Psoas muscle (tissue), 8 donors: Measurements from ENCODE around the gene LAMB4. TPM values are rescaled to one million over a fixed set of nuclear protein-coding genes. Genes with fewer than 3 reads are reported as not detected.

Experiments used
- ATAC-seq, 4 donors: fragments of 200-7000 bp; cut with Tn5 transposase; one replicate each; pipeline ENCODE4 v1.9.1; 2020; ENCODE audit warnings: moderate library complexity in 3 of 4, mild to moderate bottlenecking in 2 of 4
- DNase-seq, 2 donors: peaks; one replicate each; pipeline ENCODE4 v3.0.0-alpha.2; 2020
- H3K27ac ChIP-seq: fragments of 200-600 bp; one replicate; pipeline ENCODE4 v1.8.0; 2022
- H3K27me3 ChIP-seq, 3 donors: fragments of 200-600 bp in 1 of 3; one replicate each; pipeline versions ENCODE4 v1.6.1 to v1.8.0; 2013 to 2022; ENCODE audit warnings: low read length in 2 of 3, mild to moderate bottlenecking in 2 of 3, moderate library complexity in 1 of 3; ENCODE audit not compliant: insufficient read depth in 3 of 3
- H3K36me3 ChIP-seq, 2 donors: fragments of 200-600 bp in 1 of 2; one replicate each; pipeline versions ENCODE4 v1.6.1 to v1.8.0; 2013 to 2022; ENCODE audit warnings: low read depth in 1 of 2, mild to moderate bottlenecking in 1 of 2, moderate library complexity in 1 of 2; ENCODE audit not compliant: insufficient read depth in 1 of 2
- H3K4me1 ChIP-seq: fragments of 200-600 bp; one replicate; pipeline ENCODE4 v1.8.0; 2022
- H3K4me3 ChIP-seq: fragments of 200-600 bp; one replicate; pipeline ENCODE4 v1.8.0; 2022; ENCODE audit warnings: mild to moderate bottlenecking
- H3K9me3 ChIP-seq: fragments of 200-600 bp; one replicate; pipeline ENCODE4 v1.8.0; 2022
- CTCF ChIP-seq: fragments of 200-600 bp; IDR thresholded peaks from one replicate; pipeline ENCODE4 v1.8.0; 2022; ENCODE audit warnings: antibody characterized with exemption
- WGBS, 3 donors: extraction: QIAGEN DNeasy Blood & Tissue Kit; methylation state at CpG; one replicate each; pipeline versions ENCODE4 v1.1.6 to v1.1.7; 2013; 5-methylcytosine and 5-hydroxymethylcytosine counted together
- intact Hi-C, 2 donors: fragments of 100-400 bp; cut with DNase I; formaldehyde crosslinking; loops; one replicate each; pipeline versions ENCODE4 v1.11.0 to v1.14.2; 2022
- polyA plus RNA-seq, 3 donors: library from polyadenylated mRNA; stranded (reverse); fragments of 200-250 nt; gene quantifications; one replicate each; pipeline ENCODE4 v1.2.3, GENCODE V29; 2013
- total RNA-seq, 4 donors: library from RNA; stranded (reverse); fragmentation: NEBNext Ultra II Directional in 2 of 4; extraction: Animal tissue kit (Norgen Biotek cat#: 25700) in 2 of 4; gene quantifications; one replicate each; pipeline versions ENCODE4 v1.2.1 to v1.2.4, GENCODE V29; 2021 to 2023
- donor health status: healthy with polysubstance abuse.
- donor health status: DM: no; HTN: no; CAD: no; lungs with moderate emphysema.
- donor health status: Bipolar disorder and iron deficiency.
- donor health status: healthy.
- donor health status: DM: yes; HTN: yes; CAD: no.
- donor health status: DM: no; HTN: no; CAD: no.
- donor health status: DM: no; HTN: no; CAD: no.
- donor health status: DM: yes; HTN: yes; CAD: no.

The LAMB4 gene
- total and polyA plus RNA-seq, 7 donors, result 0.01 to 0.51 (median 0.27) TPM; not detected in 2

DNA sequence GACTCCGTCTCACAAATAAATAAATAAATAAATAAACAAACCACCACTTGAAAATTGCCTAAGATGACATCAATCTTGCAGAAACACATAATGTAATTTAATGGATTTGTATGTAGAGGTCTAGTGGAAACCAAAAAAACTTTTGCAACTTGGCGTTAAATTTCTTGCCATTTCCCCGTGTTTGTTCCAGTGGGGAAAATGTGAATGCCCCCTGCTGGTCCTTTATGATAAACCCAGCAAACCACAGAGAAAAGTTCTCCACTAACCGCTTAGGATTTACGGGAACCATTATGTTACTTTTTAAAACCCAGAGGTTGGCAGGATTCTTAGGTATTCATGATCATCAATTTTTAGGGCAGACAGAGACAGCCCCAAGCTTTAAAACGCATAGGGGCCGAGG is 32.5 kb downstream of the LAMB4 start:
- peaks cover 0 to 3% (median 0%) of the 10 kb centered on the region in 3 donors for H3K27me3 ChIP-seq
- no peak for DNase-seq

GRCh38 chr7:108096996-108097395 is 33.2 kb downstream of the LAMB4 start:
- intact Hi-C loops, result loop anchor here in 1 of 2 donors (5.0 kb wide), 1 partner anchor 95 kb away; the partner anchor contains the start of gene LAMB1
- Histone ChIP-seq H3K9me3 (no peaks in the 10 kb centered on the region), H3K27me3 (peaks cover 0 to 3% (median 0%) of the 10 kb centered on the region in 3 donors), H3K36me3 (no peaks in the 10 kb centered on the region), H3K27ac (no peak overlapping the region), H3K4me1 (no peaks in the 10 kb centered on the region), H3K4me3 (no peak overlapping the region)
- 76 to 82% (median 78%) methylated on average over 4 of the region's 4 CpGs for WGBS, 3 donors
- TF ChIP-seq CTCF, result no peak
- no peak for ATAC-seq
- no peak for DNase-seq

More for the DNA sequence above, 32.5 kb downstream of the LAMB4 start:
- 76 to 86% (median 80%) methylated on average over 7 of the region's 7 CpGs for WGBS, 3 donors
- intact Hi-C loops, result loop anchor here in 1 of 2 donors (5.0 kb wide), 1 partner anchor 95 kb away; the partner anchor contains the start of gene LAMB1
- no peak overlapping the region for H3K4me3 ChIP-seq
- no peaks in the 10 kb centered on the region for H3K9me3 ChIP-seq
- H3K4me1 ChIP-seq, result no peaks in the 10 kb centered on the region
- H3K36me3 ChIP-seq, result no peaks in the 10 kb centered on the region
- no peak for TF ChIP-seq CTCF
- no peak for ATAC-seq
- no peak overlapping the region for H3K27ac ChIP-seq

DNA sequence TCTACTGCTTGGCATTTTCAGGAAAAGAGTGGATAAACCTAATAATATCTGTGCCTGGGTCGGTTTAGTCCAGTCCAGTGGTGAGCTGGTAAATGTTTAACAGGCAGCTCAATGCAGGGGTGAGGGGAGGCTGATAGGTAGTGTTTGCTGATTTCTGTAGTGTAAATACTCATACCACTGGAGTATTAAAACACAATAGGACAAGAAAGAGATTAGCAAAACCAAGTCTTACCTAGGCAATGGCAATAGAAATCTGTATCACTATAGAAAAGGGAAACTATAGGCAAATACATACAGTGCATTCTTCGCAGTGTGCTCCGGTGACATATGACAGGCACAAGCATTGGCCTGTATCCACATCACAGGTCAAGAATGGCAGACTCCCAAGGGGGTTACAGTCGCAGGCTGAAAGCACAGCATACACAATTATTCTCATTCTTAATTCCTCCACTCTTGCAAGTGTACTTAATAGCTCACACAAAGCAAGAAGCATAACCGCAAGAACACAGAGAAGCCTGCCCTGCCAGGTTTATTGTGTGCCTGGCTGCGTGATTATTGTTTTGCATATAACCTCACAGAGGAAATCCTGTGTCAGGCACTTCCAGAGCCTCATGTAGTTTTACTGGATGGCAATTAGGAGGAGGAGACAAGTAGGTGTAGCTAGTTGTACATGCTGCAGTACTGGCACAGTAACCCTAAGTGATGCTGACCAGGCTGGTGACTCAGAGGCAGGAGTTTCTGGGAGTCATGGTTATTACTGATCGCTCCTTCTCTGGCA is 35.0 kb downstream of the LAMB4 start:
- peak in 3 of 4 donors; percentile 33 to 60 (median 54) for ATAC-seq
- Histone ChIP-seq H3K4me3 (peak overlapping the region; percentile 34), H3K27me3 (peaks cover 0 to 3% (median 0%) of the 10 kb centered on the region in 3 donors), H3K9me3 (no peaks in the 10 kb centered on the region), H3K4me1 (no peaks in the 10 kb centered on the region), H3K27ac (peak overlapping the region; percentile 52), H3K36me3 (no peaks in the 10 kb centered on the region)
- DNase-seq, result no peak
- no peak for TF ChIP-seq CTCF
- 39 to 44% (median 41%) methylated on average over 7 of the region's 7 CpGs for WGBS, 3 donors
- intact Hi-C loops, result loop anchor here in 1 of 2 donors (5.0 kb wide), 1 partner anchor 93 kb away; the partner anchor contains the start of gene LAMB1

DNA sequence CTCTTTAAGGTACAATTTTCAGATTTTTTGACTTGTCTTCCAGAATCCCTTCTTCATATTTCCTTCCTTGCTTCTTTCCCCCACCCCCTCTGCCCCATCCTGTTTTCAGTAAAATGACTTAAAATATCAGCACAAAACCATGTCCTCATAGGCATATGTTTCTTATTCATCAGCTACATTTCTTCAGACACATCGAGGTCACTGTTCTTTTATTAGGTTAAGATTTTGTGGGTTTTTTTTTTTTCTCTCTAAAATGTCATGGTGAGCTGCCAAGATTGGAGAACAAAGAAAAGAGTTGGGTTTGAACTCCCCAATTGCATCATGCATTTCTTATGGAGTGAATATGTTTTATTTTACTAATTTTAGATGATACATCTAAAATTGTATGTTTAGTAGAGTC is 35.8 kb downstream of the LAMB4 start:
- peak overlapping the region; percentile 52 for H3K27ac ChIP-seq
- ATAC-seq, result no peak
- DNase-seq, result no peak
- 6 to 21% (median 10%) methylated on average over 1 of the region's 1 CpG for WGBS, 3 donors
- peaks cover 0 to 3% (median 0%) of the 10 kb centered on the region in 3 donors for H3K27me3 ChIP-seq
- peak overlapping the region; percentile 34 for H3K4me3 ChIP-seq
- intact Hi-C loops, result no loop called here
- H3K4me1 ChIP-seq, result no peaks in the 10 kb centered on the region
- no peak for TF ChIP-seq CTCF
- no peaks in the 10 kb centered on the region for H3K9me3 ChIP-seq
- no peaks in the 10 kb centered on the region for H3K36me3 ChIP-seq
